Endothelial cell of umbilical vein (primary cell): ENCODE measurements around the gene TRIM62. TPM values are rescaled to one million over a fixed set of nuclear protein-coding genes. Genes with fewer than 3 reads are reported as not detected.

ENCODE experiments used
- BruUV-seq: library from RNA; stranded (reverse); fragments of 400-500 nt; replicated peaks from 2 replicates; lab custom pipeline; 2021; lab: Mats Ljungman, UMichigan
- CTCF ChIA-PET: fragments of 300-600, 350-600 bp; sonication (Branson Sonifier 250); formaldehyde crosslinking; loops from one replicate; lab custom pipeline; 2021; ENCODE audit warnings: antibody characterized with exemption, inconsistent platforms; lab: Charles Lee
- POLR2A ChIA-PET: fragments of 300-600, 350-600 bp; sonication (Branson Sonifier 250); formaldehyde crosslinking; loops from one replicate; lab custom pipeline; 2021; ENCODE audit warnings: antibody characterized with exemption, inconsistent platforms; lab: Charles Lee
- DNase-seq: peaks from one replicate; pipeline ENCODE4 v3.0.0-alpha.2; 2011; ENCODE audit warnings: low read depth, low spot score
- FAIRE-seq: peaks from 2 replicates; lab custom pipeline; 2011; peaks lifted over from hg19 to GRCh38; lab: Jason Lieb, UNC
- H2AFZ ChIP-seq: 2 replicates; pipeline ENCODE4 v1.6.0; 2012; ENCODE audit warnings: low read depth, low read length, control low read depth, inconsistent platforms
- H3K27ac ChIP-seq: 2 replicates; pipeline ENCODE4 v1.5.1; 2011; ENCODE audit warnings: low read depth, mild to moderate bottlenecking, control low read depth, low read length, moderate library complexity; ENCODE audit not compliant: insufficient read depth
- H3K27me3 ChIP-seq, 2 experiments: 2 replicates each; pipeline versions ENCODE4 v1.6.0 to v1.6.1; 2011; ENCODE audit warnings: low read length in 2 of 2, mixed read lengths in 1 of 2; ENCODE audit not compliant: control insufficient read depth in 2 of 2, insufficient read depth in 2 of 2
- H3K36me3 ChIP-seq, 2 experiments: 2 replicates in 1 of 2; 3 replicates in 1 of 2; pipeline ENCODE4 v1.5.1; 2011; ENCODE audit warnings: low read length in 2 of 2, mild to moderate bottlenecking in 1 of 2, moderate library complexity in 1 of 2; ENCODE audit not compliant: control insufficient read depth in 2 of 2, insufficient read depth in 2 of 2; ENCODE audit errors: extremely low read depth in 1 of 2
- H3K4me1 ChIP-seq: 3 replicates; pipeline ENCODE4 v1.5.1; 2011; ENCODE audit warnings: mild to moderate bottlenecking, low read length; ENCODE audit not compliant: control insufficient read depth, insufficient read depth; ENCODE audit errors: extremely low read depth
- H3K4me2 ChIP-seq: 2 replicates; pipeline ENCODE4 v1.6.1; 2011; ENCODE audit warnings: low read length, control low read depth, mixed read lengths; ENCODE audit not compliant: insufficient read depth
- H3K4me3 ChIP-seq, 3 experiments: fragments of 200-600 bp in 1 of 3; sonication (generic), shearing (Covaris generic) in 1 of 3; replicated peaks in 1 of 3; 2 replicates each; pipeline ENCODE4 v1.5.1; 2011 to 2016; ENCODE audit warnings: control low read depth in 3 of 3, low read length in 3 of 3, mild to moderate bottlenecking in 2 of 3, inconsistent platforms in 1 of 3, low read depth in 1 of 3, moderate library complexity in 1 of 3; ENCODE audit not compliant: insufficient read depth in 1 of 3
- H3K79me2 ChIP-seq: 2 replicates; pipeline ENCODE4 v1.6.0; 2012; ENCODE audit warnings: low read length, inconsistent platforms; ENCODE audit not compliant: control insufficient read depth, insufficient read depth
- H3K9ac ChIP-seq: replicated peaks from 2 replicates; pipeline ENCODE3; 2011; ENCODE audit warnings: low read length, control low read depth; ENCODE audit not compliant: insufficient read depth; ENCODE audit errors: extremely low read depth
- H3K9me1 ChIP-seq: replicated peaks from 3 replicates; pipeline ENCODE4 v1.6.0; 2011; ENCODE audit warnings: mild to moderate bottlenecking, low read length; ENCODE audit not compliant: control insufficient read depth, insufficient read depth; ENCODE audit errors: extremely low read depth
- H3K9me3 ChIP-seq: replicated peaks from 2 replicates; pipeline ENCODE4 v1.5.1; 2012; ENCODE audit warnings: low read length, inconsistent platforms; ENCODE audit not compliant: control insufficient read depth, insufficient read depth
- H4K20me1 ChIP-seq: replicated peaks from 2 replicates; pipeline ENCODE3; 2011; ENCODE audit warnings: mild to moderate bottlenecking, low read length; ENCODE audit not compliant: control insufficient read depth, insufficient read depth; ENCODE audit errors: extremely low read depth
- CTCF ChIP-seq, 2 donors: IDR thresholded peaks; 1 replicate in 1 of 2; 2 replicates in 1 of 2; pipeline ENCODE4 v1.5.1; 2011; ENCODE audit warnings: low read length in 2 of 2, mild to moderate bottlenecking in 2 of 2, moderate library complexity in 2 of 2, control low read depth in 1 of 2, inconsistent platforms in 1 of 2, low read depth in 1 of 2; ENCODE audit not compliant: insufficient read depth in 1 of 2; ENCODE audit errors: extremely low read depth in 1 of 2
- EZH2 ChIP-seq: IDR thresholded peaks from 2 replicates; pipeline ENCODE4 v1.6.1; 2012; ENCODE audit warnings: borderline replicate concordance, low read depth, mild to moderate bottlenecking, moderate library complexity, low read length, inconsistent platforms; ENCODE audit not compliant: severe bottlenecking
- FOS ChIP-seq: IDR thresholded peaks from 2 replicates; pipeline ENCODE4 v1.6.1; 2011; ENCODE audit warnings: mild to moderate bottlenecking, low read length, moderate library complexity, borderline replicate concordance; ENCODE audit not compliant: insufficient read depth
- GATA2 ChIP-seq: IDR thresholded peaks from 2 replicates; pipeline ENCODE4 v1.7.0; 2011; ENCODE audit warnings: low read depth, mild to moderate bottlenecking, moderate library complexity, mixed read lengths, low read length; ENCODE audit not compliant: insufficient read length, insufficient read depth
- JUN ChIP-seq: IDR thresholded peaks from 2 replicates; pipeline ENCODE4 v1.6.1; 2011; ENCODE audit warnings: borderline replicate concordance, low read depth; ENCODE audit not compliant: insufficient read length, insufficient read depth
- MAX ChIP-seq: IDR thresholded peaks from 2 replicates; pipeline ENCODE4 v1.6.1; 2011; ENCODE audit not compliant: insufficient read depth, insufficient read length
- MYC ChIP-seq: IDR thresholded peaks from one replicate; pipeline ENCODE4 v1.6.1; 2011; ENCODE audit warnings: mild to moderate bottlenecking, low read depth, low read length
- POLR2A ChIP-seq: IDR thresholded peaks from 2 replicates; pipeline ENCODE4 v1.6.1; 2012; ENCODE audit warnings: low read depth, mild to moderate bottlenecking, control low read depth, low read length
- POLR2AphosphoS5 ChIP-seq: IDR thresholded peaks from 2 replicates; pipeline ENCODE4 v1.6.1; 2012; ENCODE audit warnings: low read depth, mild to moderate bottlenecking, control low read depth, low read length, moderate library complexity; ENCODE audit not compliant: insufficient read depth
- dilution Hi-C: fragments of 300-500 bp; cut with MboI; formaldehyde crosslinking; loops from one replicate; pipeline ENCODE4 v1.15.0; 2019; ENCODE audit warnings: low sequenced_read_pairs; ENCODE audit not compliant: extremely low pct_ligation_motif_present
- intact Hi-C: fragments of 100-400 bp; cut with micrococcal nuclease; formaldehyde crosslinking; loops from one replicate; pipeline ENCODE4 v1.10.0; 2022
- polyA plus RNA-seq, 4 experiments: library from polyadenylated mRNA; depleted of rRNA in 3 of 4; stranded (reverse) in 3 of 4; unstranded in 1 of 4; fragments of >200 nt; gene quantifications; 2 replicates each; pipeline versions ENCODE4 v1.2.1 to v1.2.3, GENCODE V29; 2011 to 2012; ENCODE audit warnings: missing spikeins in 1 of 4
- total RNA-seq: library from RNA; stranded (reverse); gene quantifications from 2 replicates; pipeline ENCODE4 v1.2.3, GENCODE V29; 2021

The TRIM62 gene
- total and polyA plus RNA-seq, 2 donors (not counting 3 experiments of a cell fraction or from before 2014, with no cell fraction given), result 8.3 to 9.3 TPM

DNA sequence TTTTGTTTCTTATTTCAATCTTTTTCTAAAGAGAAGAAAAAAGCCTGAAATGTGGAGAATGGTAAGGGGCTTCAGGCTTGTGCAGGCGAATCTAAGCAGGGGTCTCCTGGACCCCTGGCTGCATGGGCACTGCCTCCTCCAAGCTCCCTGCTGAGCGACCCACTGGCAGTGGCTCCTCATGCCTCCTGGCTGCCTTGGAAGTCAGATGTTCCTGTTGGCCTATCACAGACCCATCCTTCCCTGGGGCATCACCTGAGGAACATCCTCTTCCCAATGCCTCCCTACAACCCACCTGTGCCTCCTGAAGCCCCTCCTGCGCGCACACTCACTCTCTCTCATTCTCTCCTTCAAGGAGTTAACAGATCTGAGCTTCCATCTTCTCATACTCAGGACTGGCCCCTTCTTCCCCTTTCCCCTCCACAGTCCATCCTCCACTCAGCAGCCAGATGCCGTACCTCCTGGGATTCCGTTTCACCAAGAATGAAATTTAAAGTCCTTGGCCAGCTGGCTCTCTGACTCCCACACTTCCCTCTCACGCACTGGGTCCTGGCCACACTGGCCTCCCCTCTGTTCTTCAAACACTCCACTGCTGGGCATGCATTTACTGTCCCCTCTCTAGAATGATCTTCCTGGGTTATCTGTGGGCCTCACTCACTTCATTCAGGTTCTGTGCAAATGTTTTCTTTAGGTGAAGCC lies 59.2 kb downstream of the TRIM62 start:
- H3K27me3 ChIP-seq, result peaks cover 2% of the 10 kb centered on the region in 2 experiments
- H3K27ac ChIP-seq, result no peak overlapping the region
- POLR2A ChIA-PET, result no interaction called here
- no peaks in the 10 kb centered on the region for H4K20me1 ChIP-seq
- H3K9me1 ChIP-seq, result no peaks in the 10 kb centered on the region
- H3K4me3 ChIP-seq, result no peak overlapping the region
- dilution Hi-C loops (no loop called here), intact Hi-C loops (no loop called here)
- CTCF ChIA-PET, result no interaction called here
- H3K9ac ChIP-seq, result no peak overlapping the region
- no peak for TF ChIP-seq EZH2
- no peak for TF ChIP-seq JUN
- TF ChIP-seq GATA2, result no peak
- no peak for TF ChIP-seq FOS
- TF ChIP-seq POLR2A, result no peak
- BruUV-seq, result no TSS peak
- FAIRE-seq, result no peak
- no peak overlapping the region for H2AFZ ChIP-seq
- DNase-seq, result no peak
- no peak overlapping the region for H3K4me2 ChIP-seq
- H3K4me1 ChIP-seq, result peaks cover 8% of the 10 kb centered on the region
- H3K79me2 ChIP-seq, result no peaks in the 10 kb centered on the region
- no peaks in the 10 kb centered on the region for H3K36me3 ChIP-seq
- H3K9me3 ChIP-seq, result no peaks in the 10 kb centered on the region

DNA sequence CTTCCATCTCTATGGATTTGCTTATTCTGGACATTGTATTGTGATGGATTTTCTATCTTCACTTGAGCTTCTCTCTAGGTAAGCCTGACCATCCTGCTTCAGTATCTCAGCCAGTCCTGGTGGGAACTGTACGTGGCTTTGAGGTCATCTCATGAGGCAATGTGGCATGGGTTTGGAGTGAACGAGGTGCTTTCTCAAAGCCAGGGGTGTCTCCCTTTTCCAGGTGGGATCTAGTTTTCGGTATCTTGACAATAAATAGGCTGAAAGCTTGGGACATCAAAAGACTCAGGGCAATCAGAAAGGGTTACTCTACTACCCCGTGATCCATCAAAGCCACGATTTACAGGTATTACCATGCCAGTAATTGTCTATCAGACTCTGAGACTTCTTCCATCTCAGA lies 60.1 kb downstream of the TRIM62 start:
- dilution Hi-C loops, result no loop called here
- no TSS peak for BruUV-seq

More for the DNA sequence above, 60.1 kb downstream of the TRIM62 start:
- H3K4me1 ChIP-seq, result peaks cover 5% of the 10 kb centered on the region
- no peak overlapping the region for H3K9ac ChIP-seq
- DNase-seq, result no peak
- intact Hi-C loops, result no loop called here
- H3K4me2 ChIP-seq, result no peak overlapping the region
- no peak overlapping the region for H2AFZ ChIP-seq
- no peaks in the 10 kb centered on the region for H3K9me1 ChIP-seq
- no peak for TF ChIP-seq EZH2
- TF ChIP-seq POLR2A, result no peak
- no peak for TF ChIP-seq MAX
- no peak for TF ChIP-seq POLR2AphosphoS5
- no peak for TF ChIP-seq GATA2
- TF ChIP-seq MYC, result no peak
- no peak for TF ChIP-seq JUN
- no peak for TF ChIP-seq FOS
- no peak for TF ChIP-seq CTCF (IDR thresholded peaks at IDR 0.05; ENCODE audit: extremely low read depth in 1 of 2, insufficient read depth in 1 of 2, low read depth in 1 of 2, low read length in 2 of 2)
- H3K79me2 ChIP-seq, result no peaks in the 10 kb centered on the region
- ChIA-PET CTCF (no interaction called here), POLR2A (no interaction called here)
- no peaks in the 10 kb centered on the region for H3K36me3 ChIP-seq
- H3K9me3 ChIP-seq, result no peaks in the 10 kb centered on the region
- H3K27me3 ChIP-seq, result peaks cover 2% of the 10 kb centered on the region in 2 experiments
- FAIRE-seq, result no peak
- no peaks in the 10 kb centered on the region for H4K20me1 ChIP-seq
- no peak overlapping the region for H3K27ac ChIP-seq
- H3K4me3 ChIP-seq, result no peak overlapping the region
